Measurements from ENCODE around the gene SPP1.
A peak's percentile ranks its signal among the peaks of the same experiment; 100 is the strongest.

The SPP1 gene

GRCh38 chr4:87982446-87983010 lies 7.0 kb downstream of the SPP1 start:
- Histone ChIP-seq H3K27ac (no peak overlapping the region), H3K36me3 (ENCODE audit: insufficient read depth) (no peaks in the 10 kb centered on the region), H2AFZ (ENCODE audit: low read depth) (no peak overlapping the region), H3K27me3 (ENCODE audit: insufficient read depth, low read depth) (no peaks in the 10 kb centered on the region), H4K20me1 (ENCODE audit: insufficient read depth) (no peaks in the 10 kb centered on the region), H3K9ac (no peak overlapping the region), H3K4me1 (ENCODE audit: low read depth, poor library complexity, severe bottlenecking) (no peaks in the 10 kb centered on the region), H3K4me2 (no peak overlapping the region), H3K79me2 (ENCODE audit: insufficient read depth, low read depth) (no peaks in the 10 kb centered on the region), H3K4me3 (IDR thresholded peaks at IDR 0.05; ENCODE audit: insufficient read depth, low read depth, low read length) (no peak overlapping the region)
- no peak for TF ChIP-seq CTCF (conservative IDR thresholded peaks at IDR 0.05; ENCODE audit: low read depth, low read length)

- Histone ChIP-seq H3K79me2 (ENCODE audit: insufficient read depth, low read depth) (no peaks in the 10 kb centered on the region), H2AFZ (ENCODE audit: low read depth) (no peak overlapping the region), H3K4me3 (IDR thresholded peaks at IDR 0.05; ENCODE audit: insufficient read depth, low read depth, low read length) (no peak overlapping the region), H3K36me3 (ENCODE audit: insufficient read depth) (no peaks in the 10 kb centered on the region), H4K20me1 (ENCODE audit: insufficient read depth) (no peaks in the 10 kb centered on the region), H3K4me1 (ENCODE audit: low read depth, poor library complexity, severe bottlenecking) (no peaks in the 10 kb centered on the region), H3K4me2 (no peak overlapping the region), H3K27ac (no peak overlapping the region), H3K9ac (no peak overlapping the region), H3K27me3 (ENCODE audit: insufficient read depth, low read depth) (no peaks in the 10 kb centered on the region)
- no peak for TF ChIP-seq CTCF (conservative IDR thresholded peaks at IDR 0.05; ENCODE audit: low read depth, low read length)
Measured at GRCh38 chr4:87983996-87984395, 8.5 kb downstream of the SPP1 start.

- Histone ChIP-seq H3K27me3 (ENCODE audit: insufficient read depth, low read depth) (no peaks in the 10 kb centered on the region), H3K9ac (no peak overlapping the region), H2AFZ (ENCODE audit: low read depth) (peak overlapping the region; percentile 24; the same call in 1 of the 2 replicates), H3K4me2 (no peak overlapping the region), H3K27ac (no peak overlapping the region), H3K36me3 (ENCODE audit: insufficient read depth) (no peaks in the 10 kb centered on the region), H3K4me1 (ENCODE audit: low read depth, poor library complexity, severe bottlenecking) (no peaks in the 10 kb centered on the region), H3K4me3 (IDR thresholded peaks at IDR 0.05; ENCODE audit: insufficient read depth, low read depth, low read length) (no peak overlapping the region), H3K79me2 (ENCODE audit: insufficient read depth, low read depth) (no peaks in the 10 kb centered on the region), H4K20me1 (ENCODE audit: insufficient read depth) (no peaks in the 10 kb centered on the region)
- peak; percentile 75 for TF ChIP-seq CTCF (conservative IDR thresholded peaks at IDR 0.05; ENCODE audit: low read depth, low read length)
Measured at GRCh38 chr4:87985097-87985886, 9.8 kb downstream of the SPP1 start.

GRCh38 chr4:87985887-87986200 lies 10.3 kb downstream of the SPP1 start:
- Histone ChIP-seq H2AFZ (ENCODE audit: low read depth) (peak overlapping the region; percentile 24; the same call in 1 of the 2 replicates), H3K4me2 (no peak overlapping the region), H3K9ac (no peak overlapping the region), H3K36me3 (ENCODE audit: insufficient read depth) (no peaks in the 10 kb centered on the region), H3K27ac (no peak overlapping the region), H3K4me1 (ENCODE audit: low read depth, poor library complexity, severe bottlenecking) (no peaks in the 10 kb centered on the region), H3K4me3 (IDR thresholded peaks at IDR 0.05; ENCODE audit: insufficient read depth, low read depth, low read length) (no peak overlapping the region), H4K20me1 (ENCODE audit: insufficient read depth) (no peaks in the 10 kb centered on the region), H3K27me3 (ENCODE audit: insufficient read depth, low read depth) (no peaks in the 10 kb centered on the region), H3K79me2 (ENCODE audit: insufficient read depth, low read depth) (no peaks in the 10 kb centered on the region)
- peak; percentile 35; the same call in 1 of the 2 replicates for TF ChIP-seq CTCF (conservative IDR thresholded peaks at IDR 0.05; ENCODE audit: low read depth, low read length)
